Adrenal gland (tissue), 12 donors: ENCODE data around the gene ECT2L. TPM values are rescaled to one million over a fixed set of nuclear protein-coding genes. Genes with fewer than 3 reads are reported as not detected.

ENCODE experiments used
- DNase-seq, 7 donors: peaks; one replicate each; pipeline ENCODE4 v3.0.0-alpha.2; 2019 to 2020
- H3K27ac ChIP-seq, 5 donors: fragments of 200-600 bp; sonication (generic) in 4 of 5; 1 replicate in 3 of 5; 2 replicates in 2 of 5; pipeline versions ENCODE4 v1.5.1 to v1.8.0; 2016 to 2020; ENCODE audit warnings: mild to moderate bottlenecking in 1 of 5
- H3K27me3 ChIP-seq: fragments of 200-600 bp; 2 replicates; pipeline ENCODE4 v1.8.0; 2021
- H3K36me3 ChIP-seq, 2 donors: fragments of 200-600 bp; replicated peaks in 1 of 2; 1 replicate in 1 of 2; 2 replicates in 1 of 2; pipeline versions ENCODE4 v1.5.1 to v1.8.0; 2018 to 2022
- H3K4me1 ChIP-seq, 2 donors: fragments of 200-600 bp; replicated peaks in 1 of 2; 1 replicate in 1 of 2; 2 replicates in 1 of 2; pipeline versions ENCODE4 v1.5.1 to v1.8.0; 2018 to 2021
- H3K4me3 ChIP-seq, 4 donors: fragments of 200-600 bp; sonication (generic) in 3 of 4; one replicate each; pipeline ENCODE4 v1.5.1; 2016 to 2018
- H3K9me3 ChIP-seq, 3 donors: fragments of 200-600 bp; sonication (generic) in 1 of 3; replicated peaks in 1 of 3; 1 replicate in 2 of 3; 2 replicates in 1 of 3; pipeline versions ENCODE4 v1.5.1 to v1.8.0; 2016 to 2021
- CTCF ChIP-seq, 6 experiments: fragments of 450-650 bp in 4 of 6; fragments of 200-600 bp in 2 of 6; sonication (generic) in 1 of 6; IDR thresholded peaks; 1 replicate in 5 of 6; 2 replicates in 1 of 6; pipeline versions ENCODE4 v1.5.1 to v1.8.0; 2016 to 2021; ENCODE audit warnings: antibody characterized with exemption in 6 of 6, mild to moderate bottlenecking in 2 of 6, moderate library complexity in 1 of 6
- POLR2A ChIP-seq, 2 donors: fragments of 450-650 bp; IDR thresholded peaks; one replicate each; pipeline ENCODE4 v1.6.1; 2017; ENCODE audit warnings: antibody characterized with exemption in 2 of 2, mild to moderate bottlenecking in 2 of 2, moderate library complexity in 1 of 2
- WGBS, 4 donors: extraction: QIAGEN DNeasy Blood & Tissue Kit in 2 of 4; methylation state at CpG; one replicate each; pipeline versions ENCODE4 v1.1.5 to v1.1.7; 2013 to 2017; 5-methylcytosine and 5-hydroxymethylcytosine counted together
- intact Hi-C, 2 donors: fragments of 100-400 bp; cut with DNase I; formaldehyde crosslinking; loops; one replicate each; pipeline versions ENCODE4 v1.14.1 to v1.15.0; 2022 to 2023
- polyA plus RNA-seq, 3 donors: library from polyadenylated mRNA; stranded (reverse); fragments of 200-250 nt in 2 of 3; fragments of 350-450 nt in 1 of 3; fragmentation: Illumina TruSeq in 1 of 3; extraction: RNeasy Lipid Tissue Mini Kit (QIAGEN cat#74804) in 1 of 3; gene quantifications; one replicate each; pipeline ENCODE4 v1.2.3, GENCODE V29; 2013 to 2014
- total RNA-seq, 9 donors: library from RNA; depleted of rRNA in 4 of 9; stranded (reverse); fragments of >200 nt in 4 of 9; fragments of 120-200 nt in 1 of 9; fragmentation: NEBNext Ultra II Directional in 1 of 9; extraction: Animal tissue kit (Norgen Biotek cat#: 25700) in 1 of 9; gene quantifications; one replicate each; pipeline versions ENCODE4 v1.1.0 to v1.2.4, GENCODE V29; 2013 to 2023
- donor health status: healthy with polysubstance abuse.
- donor health status: Bipolar disorder and iron deficiency.
- donor health status: DM: yes; HTN: yes; CAD: no.
- donor health status: DM: no; HTN: no; CAD: no.
- donor health status: DM: no; HTN: no; CAD: no.
- donor health status: DM: yes; HTN: yes; CAD: no.

ECT2L gene
- total and polyA plus RNA-seq, 12 donors = 0.06 to 1.3 (median 0.20) TPM; not detected in 4

DNA sequence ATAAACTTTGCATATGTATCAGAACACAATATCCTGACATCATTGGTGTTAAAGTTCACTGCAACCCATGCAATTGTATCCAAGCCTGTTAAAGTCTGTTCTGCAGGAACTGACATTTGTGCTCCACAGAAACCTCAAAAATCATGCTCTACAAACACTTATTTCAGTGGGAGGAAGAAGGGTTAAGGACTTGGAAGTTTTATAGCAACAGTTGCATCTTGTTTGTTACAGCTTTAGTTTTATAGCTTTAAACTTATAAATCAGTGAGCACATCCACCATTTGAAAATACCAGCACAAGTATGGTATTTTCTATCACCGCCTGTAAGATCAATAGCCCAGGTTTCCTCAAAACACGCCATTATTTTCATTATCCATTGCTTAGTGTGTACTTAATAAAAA, 884 bp downstream of the ECT2L start:
- Histone ChIP-seq H3K4me1 (peaks cover 7 to 8% of the 10 kb centered on the region in 2 donors), H3K27me3 (no peaks in the 10 kb centered on the region), H3K27ac (no peak overlapping the region), H3K36me3 (no peaks in the 10 kb centered on the region), H3K9me3 (no peaks in the 10 kb centered on the region), H3K4me3 (no peak overlapping the region)
- WGBS, 4 donors = 88 to 95% (median 94%) methylated on average over 2 of the region's 2 CpGs
- TF ChIP-seq POLR2A (IDR thresholded peaks at IDR 0.05) (no peak), CTCF (IDR thresholded peaks at IDR 0.05) (no peak)
- no peak for DNase-seq
- intact Hi-C loops = no loop called here

DNA sequence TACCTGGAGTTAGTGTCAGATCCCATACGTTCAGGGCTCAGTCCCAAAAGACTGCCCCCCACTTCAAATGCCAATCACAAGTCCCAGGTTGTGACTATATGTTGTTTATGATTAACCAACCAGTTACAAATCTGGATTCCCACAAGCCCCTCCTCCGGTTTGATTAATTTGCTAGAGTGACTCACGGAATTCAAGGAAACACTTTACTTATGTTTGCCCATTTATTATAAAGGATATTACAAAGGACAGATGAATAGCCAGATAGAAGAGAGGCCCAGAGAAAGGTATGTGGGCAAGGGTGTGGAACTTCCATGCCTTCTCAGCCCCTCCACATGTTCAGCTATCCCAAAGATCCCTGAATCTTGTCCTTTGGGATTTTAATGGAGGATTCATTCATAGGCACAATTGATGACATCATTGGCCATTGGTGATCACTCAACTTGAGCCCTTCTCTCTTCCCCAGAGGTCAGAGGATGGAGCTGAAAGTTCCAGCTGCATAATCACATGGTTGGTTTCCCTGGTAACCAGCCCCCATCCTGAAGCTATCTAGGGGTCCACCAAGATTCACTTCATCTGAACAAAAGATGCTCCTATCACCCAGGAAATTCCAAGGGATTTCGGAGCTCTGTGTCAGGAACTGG, 2.0 kb downstream of the ECT2L start:
- TF ChIP-seq CTCF (IDR thresholded peaks at IDR 0.05) (no peak), POLR2A (IDR thresholded peaks at IDR 0.05) (no peak)
- no peak for DNase-seq
- intact Hi-C loops = no loop called here
- Histone ChIP-seq H3K4me3 (no peak overlapping the region), H3K9me3 (no peaks in the 10 kb centered on the region), H3K27me3 (no peaks in the 10 kb centered on the region), H3K27ac (no peak overlapping the region), H3K36me3 (no peaks in the 10 kb centered on the region), H3K4me1 (peaks cover 7 to 8% of the 10 kb centered on the region in 2 donors)
- 79 to 85% (median 82%) methylated on average over 4 of the region's 4 CpGs for WGBS, 4 donors

DNA sequence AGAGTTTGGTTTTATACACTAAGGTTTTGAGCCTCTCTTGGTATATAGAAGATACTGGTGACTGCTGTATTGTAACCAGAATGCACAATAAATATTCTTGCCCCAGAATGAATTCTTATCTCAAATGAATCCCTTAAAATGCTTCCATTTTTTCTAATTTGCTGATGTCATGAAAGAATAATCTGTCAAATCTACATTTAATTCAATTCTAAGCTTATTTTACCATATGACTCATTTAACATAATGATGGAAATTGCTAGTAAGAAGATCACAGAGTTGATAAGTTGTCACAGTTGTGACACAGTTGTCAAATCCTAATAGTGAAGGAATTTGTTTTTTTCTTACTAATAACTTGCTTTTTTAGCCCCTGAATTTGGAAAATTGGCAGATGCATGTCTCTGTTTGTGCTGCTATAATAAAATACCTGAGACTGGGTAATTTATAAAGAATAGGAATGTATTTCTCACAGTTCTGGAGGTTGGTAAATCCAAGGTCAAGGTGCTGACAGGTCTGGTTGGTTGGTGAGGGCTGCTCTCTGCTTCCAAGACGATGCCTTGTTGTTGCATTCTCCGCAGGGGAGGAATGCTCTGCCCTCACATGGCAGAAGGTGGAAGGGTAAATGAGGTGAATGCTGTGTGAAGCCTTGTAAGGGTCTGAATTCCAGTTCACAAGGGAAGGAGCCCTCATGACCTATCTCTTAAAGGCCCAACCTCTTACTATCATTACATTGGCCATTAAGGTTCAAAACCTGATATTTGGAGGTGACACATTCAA, 4.7 kb downstream of the ECT2L start:
- DNase-seq = no peak
- H3K36me3 ChIP-seq = no peaks in the 10 kb centered on the region
- no peak overlapping the region for H3K27ac ChIP-seq
- intact Hi-C loops = no loop called here
- TF ChIP-seq POLR2A (IDR thresholded peaks at IDR 0.05) = no peak
- no peak for TF ChIP-seq CTCF (IDR thresholded peaks at IDR 0.05)
- WGBS, 4 donors = 79 to 93% (median 88%) methylated on average over 2 of the region's 2 CpGs
- H3K27me3 ChIP-seq = no peaks in the 10 kb centered on the region
- H3K9me3 ChIP-seq = no peaks in the 10 kb centered on the region
- no peak overlapping the region for H3K4me3 ChIP-seq
- peaks cover 5 to 8% of the 10 kb centered on the region in 2 donors for H3K4me1 ChIP-seq

DNA sequence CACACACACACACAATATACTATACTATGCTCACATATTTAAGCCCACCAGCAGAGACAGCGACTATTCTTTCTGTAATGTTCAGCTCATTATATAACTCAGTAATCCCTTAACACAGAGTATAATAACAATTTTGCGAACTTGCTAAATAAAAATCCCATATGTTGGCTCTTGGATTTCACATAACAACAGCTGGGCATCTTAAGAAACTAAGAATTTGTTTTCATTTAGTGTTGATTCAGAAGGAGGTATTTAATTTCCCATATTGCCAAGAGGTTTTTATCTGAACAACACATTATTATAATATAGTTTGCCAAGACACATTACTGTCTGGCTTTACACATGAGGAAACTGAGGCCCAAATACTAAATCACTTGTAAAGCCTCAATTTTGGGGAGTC, 7.4 kb downstream of the ECT2L start:
- no peak overlapping the region for H3K4me3 ChIP-seq
- no peak overlapping the region for H3K27ac ChIP-seq
- intact Hi-C loops = no loop called here
- H3K27me3 ChIP-seq = no peaks in the 10 kb centered on the region
- WGBS, 4 donors = 81 to 96% (median 89%) methylated on average over 2 of the region's 2 CpGs
- TF ChIP-seq POLR2A (IDR thresholded peaks at IDR 0.05) (no peak), CTCF (IDR thresholded peaks at IDR 0.05) (no peak)
- no peaks in the 10 kb centered on the region for H3K36me3 ChIP-seq
- H3K9me3 ChIP-seq = no peaks in the 10 kb centered on the region
- H3K4me1 ChIP-seq = no peaks in the 10 kb centered on the region
- DNase-seq = no peak
